CD4-positive, CD25-positive, alpha-beta regulatory T cell (primary cell): ENCODE data around the gene STX4. TPM values are rescaled to one million over a fixed set of nuclear protein-coding genes. Genes with fewer than 3 reads are reported as not detected.
A peak's percentile ranks its signal among the peaks of the same experiment; 100 is the strongest.

Experiments used
- ATAC-seq, 2 donors: fragments of 150-1000 bp; cut with Tn5 transposase; one replicate each; pipeline ENCODE4 v1.10.0; 2021; ENCODE audit warnings: low read depth in 2 of 2, moderate number of reproducible peaks in 2 of 2, moderate library complexity in 1 of 2
- DNase-seq, 3 donors: peaks; one replicate each; pipeline versions ENCODE4 v3.0.0 to v3.0.0-alpha.2; 2012 to 2022; ENCODE audit warnings: mixed read lengths in 1 of 3
- H3K27ac ChIP-seq: one replicate; pipeline ENCODE4 v1.7.0; 2013; ENCODE audit warnings: mild to moderate bottlenecking, low read length; ENCODE audit not compliant: insufficient read depth, poor library complexity, severe bottlenecking
- H3K27me3 ChIP-seq: one replicate; pipeline ENCODE4 v1.7.0; 2013; ENCODE audit warnings: low read length; ENCODE audit not compliant: control insufficient read depth, insufficient read depth
- H3K36me3 ChIP-seq: one replicate; pipeline ENCODE4 v1.7.0; 2013; ENCODE audit warnings: mild to moderate bottlenecking, low read length, moderate library complexity; ENCODE audit not compliant: control insufficient read depth, insufficient read depth
- H3K4me1 ChIP-seq: 2 replicates; pipeline ENCODE4 v1.7.0; 2013; ENCODE audit warnings: mild to moderate bottlenecking, low read length; ENCODE audit not compliant: insufficient read depth, control insufficient read depth, poor library complexity, severe bottlenecking
- H3K4me3 ChIP-seq: one replicate; pipeline ENCODE4 v1.7.0; 2013; ENCODE audit warnings: low read depth, mild to moderate bottlenecking, low read length, moderate library complexity
- H3K9me3 ChIP-seq, 2 experiments: 1 replicate in 1 of 2; 2 replicates in 1 of 2; pipeline ENCODE4 v1.7.0; 2013; ENCODE audit warnings: low read length in 2 of 2, mild to moderate bottlenecking in 1 of 2, moderate library complexity in 1 of 2; ENCODE audit not compliant: control insufficient read depth in 2 of 2
- H3K27ac Mint-ChIP-seq, 3 donors: one replicate each; pipeline ENCODE4 v1.8.0; 2020 to 2022; ENCODE audit warnings: mild to moderate bottlenecking in 3 of 3, mixed read lengths in 3 of 3, moderate library complexity in 2 of 3
- H3K27me3 Mint-ChIP-seq: one replicate; pipeline ENCODE4 v1.8.0; 2022; ENCODE audit warnings: mild to moderate bottlenecking, mixed read lengths
- H3K36me3 Mint-ChIP-seq: one replicate; pipeline ENCODE4 v1.8.0; 2020; ENCODE audit warnings: mixed read lengths
- H3K4me1 Mint-ChIP-seq, 4 donors: one replicate each; pipeline ENCODE4 v1.8.0; 2020 to 2022; ENCODE audit warnings: mixed read lengths in 4 of 4, mild to moderate bottlenecking in 1 of 4
- H3K4me3 Mint-ChIP-seq, 4 donors: one replicate each; pipeline ENCODE4 v1.8.0; 2020 to 2022; ENCODE audit warnings: mild to moderate bottlenecking in 4 of 4, mixed read lengths in 4 of 4, moderate library complexity in 3 of 4
- H3K9me3 Mint-ChIP-seq, 7 donors: one replicate each; pipeline ENCODE4 v1.8.0; 2020 to 2022; ENCODE audit warnings: mixed read lengths in 7 of 7, mild to moderate bottlenecking in 3 of 7, moderate library complexity in 2 of 7
- polyA plus RNA-seq, 4 donors: library from polyadenylated mRNA; unstranded; fragments of 300-500 nt; fragmentation: Illumina TruSeq; gene quantifications; one replicate each; pipeline ENCODE4 v1.2.3, GENCODE V29; 2021
- total RNA-seq: library from RNA; stranded (reverse); gene quantifications from one replicate; pipeline ENCODE4 v1.2.3, GENCODE V29; 2022

Gene STX4
- total and polyA plus RNA-seq, 5 donors from 2014 or later: 19.1 to 80.7 (median 27.2) TPM

GRCh38 chr16:30989469-30990047, 43.8 kb upstream of the STX4 start:
- no peak for DNase-seq
- H3K9me3 ChIP-seq: no peaks in the 10 kb centered on the region
- ATAC-seq: no peak
- no peaks in the 10 kb centered on the region for H3K36me3 ChIP-seq
- Mint-ChIP-seq H3K27ac (no peak overlapping the region), H3K4me1 (peaks cover 0 to 3% (median under 1%) of the 10 kb centered on the region in 4 donors), H3K27me3 (peaks cover 4% of the 10 kb centered on the region), H3K36me3 (peaks cover 3% of the 10 kb centered on the region), H3K4me3 (no peak overlapping the region), H3K9me3 (no peaks in the 10 kb centered on the region)
- no peak overlapping the region for H3K4me3 ChIP-seq
- no peaks in the 10 kb centered on the region for H3K27me3 ChIP-seq
- H3K27ac ChIP-seq: no peak overlapping the region
- peaks cover 7% of the 10 kb centered on the region for H3K4me1 ChIP-seq

GRCh38 chr16:30990105-30990504, 43.3 kb upstream of the STX4 start:
- ATAC-seq: no peak

GRCh38 chr16:30991052-30991451, 42.3 kb upstream of the STX4 start:
- H3K4me3 ChIP-seq: no peak overlapping the region
- Mint-ChIP-seq H3K9me3 (peaks cover 0 to 1% (median 0%) of the 10 kb centered on the region in 7 donors), H3K4me3 (peak overlapping the region in 1 of 4 donors; percentile 32), H3K27ac (no peak overlapping the region), H3K36me3 (peaks cover 3% of the 10 kb centered on the region), H3K4me1 (peaks cover 0 to 3% (median 1%) of the 10 kb centered on the region in 4 donors), H3K27me3 (peaks cover 4% of the 10 kb centered on the region)
- DNase-seq: no peak
- H3K4me1 ChIP-seq: no peaks in the 10 kb centered on the region
- ATAC-seq: no peak
- no peaks in the 10 kb centered on the region for H3K27me3 ChIP-seq
- H3K36me3 ChIP-seq: no peaks in the 10 kb centered on the region
- H3K27ac ChIP-seq: no peak overlapping the region
- no peaks in the 10 kb centered on the region for H3K9me3 ChIP-seq

More at GRCh38 chr16:30990105-30990504, 43.3 kb upstream of the STX4 start:
- Mint-ChIP-seq H3K27me3 (peaks cover 4% of the 10 kb centered on the region), H3K4me3 (no peak overlapping the region), H3K4me1 (peaks cover 0 to 3% (median 1%) of the 10 kb centered on the region in 4 donors), H3K27ac (no peak overlapping the region), H3K36me3 (peaks cover 3% of the 10 kb centered on the region), H3K9me3 (peaks cover 0 to under 1% (median 0%) of the 10 kb centered on the region in 7 donors)
- Histone ChIP-seq H3K36me3 (no peaks in the 10 kb centered on the region), H3K27ac (no peak overlapping the region), H3K9me3 (no peaks in the 10 kb centered on the region), H3K4me1 (peaks cover 2% of the 10 kb centered on the region), H3K4me3 (no peak overlapping the region), H3K27me3 (no peaks in the 10 kb centered on the region)
- no peak for DNase-seq

DNA sequence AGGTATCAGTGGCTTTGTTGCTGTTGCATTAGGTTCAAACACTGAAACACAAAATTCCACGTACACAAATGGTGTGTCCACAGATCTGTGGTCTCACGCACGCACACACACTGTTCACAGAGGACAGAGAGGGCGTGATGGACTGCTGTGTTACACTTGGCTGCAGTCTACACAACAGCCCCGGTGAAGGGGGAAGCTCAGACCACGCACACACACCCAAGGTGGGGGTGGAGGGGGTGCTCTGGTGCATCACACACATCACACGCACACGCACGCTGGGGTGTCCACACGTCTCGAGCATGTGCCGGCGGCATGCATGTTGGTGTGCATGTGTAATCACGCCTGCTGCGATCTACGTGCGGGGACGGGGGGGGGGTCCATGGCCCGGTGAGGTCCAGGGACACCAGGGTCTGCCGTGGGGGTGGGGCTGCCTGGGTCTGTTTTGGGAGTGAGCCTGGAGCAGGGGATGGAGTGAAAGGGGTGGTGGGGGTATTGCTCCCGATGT, 41.0 kb upstream of the STX4 start:
- H3K9me3 Mint-ChIP-seq: peaks cover 0 to 1% (median 0%) of the 10 kb centered on the region in 7 donors
- H3K4me1 Mint-ChIP-seq: peaks cover 0 to 7% (median 1%) of the 10 kb centered on the region in 4 donors
- ATAC-seq: no peak
- no peak overlapping the region for H3K4me3 Mint-ChIP-seq
- no peak overlapping the region for H3K27ac Mint-ChIP-seq
- Histone ChIP-seq H3K27ac (no peak overlapping the region), H3K36me3 (no peaks in the 10 kb centered on the region), H3K9me3 (no peaks in the 10 kb centered on the region), H3K27me3 (no peaks in the 10 kb centered on the region), H3K4me3 (no peak overlapping the region), H3K4me1 (peaks cover 9% of the 10 kb centered on the region)
- DNase-seq: no peak
- H3K36me3 Mint-ChIP-seq: no peaks in the 10 kb centered on the region
- H3K27me3 Mint-ChIP-seq: peaks cover 4% of the 10 kb centered on the region

DNA sequence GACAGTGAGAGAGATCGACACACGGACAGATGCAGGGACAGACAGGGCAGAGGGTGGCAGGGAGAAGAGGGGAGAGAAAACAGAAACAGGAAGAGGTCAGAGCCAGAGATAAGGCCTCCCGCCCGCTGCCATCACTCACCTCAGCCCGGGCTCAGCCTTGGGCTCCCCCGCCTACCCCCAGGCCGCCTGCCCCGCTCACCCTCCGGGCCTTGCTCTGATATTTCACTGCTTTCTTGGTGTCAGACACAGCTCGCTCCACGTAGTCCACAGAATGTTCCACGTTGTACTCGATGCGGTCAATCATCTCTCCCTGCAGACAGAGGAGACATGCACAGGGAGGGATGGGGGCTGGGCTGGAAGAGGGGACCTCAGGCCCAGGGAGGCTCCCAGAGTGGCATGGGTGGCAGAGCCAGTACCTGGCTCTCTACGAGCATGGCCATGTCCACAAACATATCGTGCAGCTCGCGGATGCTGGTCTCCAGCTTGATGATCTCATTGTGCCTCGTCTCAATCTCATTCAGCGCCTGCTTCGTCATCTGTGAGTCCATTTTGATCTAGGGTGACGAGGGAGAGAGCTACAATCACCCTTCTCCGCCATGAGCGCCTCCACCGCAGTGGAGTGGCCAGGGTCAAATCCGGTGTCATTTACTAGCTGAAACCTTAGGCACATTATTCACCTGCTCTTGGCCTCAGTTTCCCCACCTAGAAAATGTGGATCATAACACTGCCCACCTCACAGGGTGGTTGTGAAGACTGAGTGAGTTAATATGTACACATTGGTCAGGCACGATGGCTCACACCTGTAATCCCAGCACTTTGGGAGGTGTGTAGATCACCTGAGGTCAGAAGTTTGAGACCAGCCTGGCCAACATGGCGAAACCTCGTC, 40.2 kb upstream of the STX4 start:
- Mint-ChIP-seq H3K4me1 (peaks cover 0 to 9% (median 1%) of the 10 kb centered on the region in 4 donors), H3K9me3 (peaks cover 0 to 1% (median 0%) of the 10 kb centered on the region in 7 donors), H3K27me3 (peaks cover 8% of the 10 kb centered on the region), H3K4me3 (no peak overlapping the region), H3K27ac (peak overlapping the region in 1 of 3 donors; percentile 80), H3K36me3 (no peaks in the 10 kb centered on the region)
- DNase-seq (no peak), ATAC-seq (no peak)
- H3K27me3 ChIP-seq: no peaks in the 10 kb centered on the region
- H3K9me3 ChIP-seq: no peaks in the 10 kb centered on the region
- no peak overlapping the region for H3K4me3 ChIP-seq
- no peaks in the 10 kb centered on the region for H3K36me3 ChIP-seq
- H3K27ac ChIP-seq: no peak overlapping the region
- H3K4me1 ChIP-seq: peaks cover 12% of the 10 kb centered on the region

DNA sequence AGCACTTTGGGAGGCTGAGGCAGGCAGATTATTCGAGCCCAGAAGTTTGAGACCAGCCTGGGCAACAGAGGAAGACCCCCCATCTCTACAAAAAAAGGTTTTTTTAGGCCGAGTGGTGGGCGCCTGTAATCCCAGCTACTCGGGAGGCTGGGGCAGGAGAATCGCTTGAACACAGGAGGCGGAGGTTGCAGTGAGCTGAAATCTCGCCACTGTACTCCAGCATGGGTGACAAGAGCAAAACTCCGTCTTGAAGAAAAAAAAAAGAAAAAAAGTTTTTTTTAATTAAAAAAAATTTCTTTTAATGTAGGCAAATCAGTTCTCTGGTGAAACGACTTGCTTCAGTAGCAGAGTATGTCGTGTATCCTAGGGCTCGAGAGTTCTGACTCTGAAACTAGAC, 37.4 kb upstream of the STX4 start:
- Histone ChIP-seq H3K9me3 (no peaks in the 10 kb centered on the region), H3K4me1 (peaks cover 12% of the 10 kb centered on the region), H3K27me3 (no peaks in the 10 kb centered on the region), H3K27ac (no peak overlapping the region), H3K4me3 (no peak overlapping the region), H3K36me3 (no peaks in the 10 kb centered on the region)
- Mint-ChIP-seq H3K4me1 (peaks cover 0 to 9% (median 1%) of the 10 kb centered on the region in 4 donors), H3K27ac (no peak overlapping the region), H3K36me3 (no peaks in the 10 kb centered on the region), H3K4me3 (peak overlapping the region in 3 of 4 donors; percentile 30 to 71 (median 62)), H3K9me3 (peaks cover 0 to 1% (median 0%) of the 10 kb centered on the region in 7 donors), H3K27me3 (peaks cover 14% of the 10 kb centered on the region)
- DNase-seq (no peak), ATAC-seq (no peak)

GRCh38 chr16:30996324-30996984, 36.9 kb upstream of the STX4 start:
- Mint-ChIP-seq H3K4me3 (peak overlapping the region; percentile 61 to 82 (median 75)), H3K36me3 (no peaks in the 10 kb centered on the region), H3K27me3 (peaks cover 13% of the 10 kb centered on the region), H3K9me3 (peaks cover 0 to 1% (median 0%) of the 10 kb centered on the region in 7 donors), H3K4me1 (peaks cover 0 to 9% (median 1%) of the 10 kb centered on the region in 4 donors), H3K27ac (peak overlapping the region; percentile 52 to 79 (median 78))
- Histone ChIP-seq H3K9me3 (no peaks in the 10 kb centered on the region), H3K27ac (peak overlapping the region; percentile 51), H3K4me1 (peaks cover 12% of the 10 kb centered on the region), H3K27me3 (no peaks in the 10 kb centered on the region), H3K36me3 (no peaks in the 10 kb centered on the region), H3K4me3 (peak overlapping the region; percentile 41)
- ATAC-seq: no peak
- DNase-seq: no peak
